Activated CD4-positive, alpha-beta T cell treated with anti-CD3 and anti-CD28 coated beads for 36 hours (primary cell): ENCODE results near the gene KCNG2. TPM values are rescaled to one million over a fixed set of nuclear protein-coding genes. Genes with fewer than 3 reads are reported as not detected.
"Not testable (repeated sequence)": the region's sequence is repeated elsewhere in the genome, so short reads cannot be mapped to it uniquely, and the experiment has no call there.

Experiments used
- ATAC-seq: fragments of 200-7000 bp; cut with Tn5 transposase; one replicate; pipeline ENCODE4 v1.10.0; 2021; ENCODE audit warnings: mild to moderate bottlenecking, moderate library complexity
- CTCF ChIA-PET: fragments of 350-600 bp; sonication (Branson Sonifier 250); formaldehyde crosslinking; loops from one replicate; lab custom pipeline; 2021; ENCODE audit warnings: antibody characterized with exemption; lab: Charles Lee
- POLR2A ChIA-PET: fragments of 350-600 bp; sonication (Branson Sonifier 250); formaldehyde crosslinking; loops from one replicate; lab custom pipeline; 2021; ENCODE audit warnings: antibody characterized with exemption, inconsistent platforms; lab: Charles Lee
- DNase-seq: peaks from one replicate; pipeline ENCODE4 v3.0.0-alpha.2; 2020
- H3K27ac Mint-ChIP-seq: one replicate; pipeline ENCODE4 v1.8.0; 2021; ENCODE audit warnings: mixed read lengths
- H3K27me3 Mint-ChIP-seq: one replicate; pipeline ENCODE4 v1.8.0; 2021; ENCODE audit warnings: mixed read lengths
- H3K36me3 Mint-ChIP-seq: one replicate; pipeline ENCODE4 v1.8.0; 2021; ENCODE audit warnings: low read depth, mixed read lengths
- H3K4me1 Mint-ChIP-seq: one replicate; pipeline ENCODE4 v1.8.0; 2021; ENCODE audit warnings: mixed read lengths
- H3K4me3 Mint-ChIP-seq: one replicate; pipeline ENCODE4 v1.8.0; 2021; ENCODE audit warnings: mild to moderate bottlenecking, moderate library complexity, mixed read lengths
- H3K9me3 Mint-ChIP-seq: one replicate; pipeline ENCODE4 v1.8.0; 2021; ENCODE audit warnings: low read depth, mixed read lengths
- intact Hi-C, 2 experiments: fragments of 100-400 bp; cut with DNase I in 1 of 2; cut with micrococcal nuclease in 1 of 2; formaldehyde crosslinking; loops; one replicate each; pipeline versions ENCODE4 v1.14.2 to v1.15.1; 2022 to 2024; cut with DNase I, micrococcal nuclease
- total RNA-seq, 2 experiments: library from RNA; stranded (reverse); gene quantifications; one replicate each; pipeline ENCODE4 v1.2.3, GENCODE V29; 2021

KCNG2 gene
- total RNA-seq, 2 experiments from 2014 or later = not detected

DNA sequence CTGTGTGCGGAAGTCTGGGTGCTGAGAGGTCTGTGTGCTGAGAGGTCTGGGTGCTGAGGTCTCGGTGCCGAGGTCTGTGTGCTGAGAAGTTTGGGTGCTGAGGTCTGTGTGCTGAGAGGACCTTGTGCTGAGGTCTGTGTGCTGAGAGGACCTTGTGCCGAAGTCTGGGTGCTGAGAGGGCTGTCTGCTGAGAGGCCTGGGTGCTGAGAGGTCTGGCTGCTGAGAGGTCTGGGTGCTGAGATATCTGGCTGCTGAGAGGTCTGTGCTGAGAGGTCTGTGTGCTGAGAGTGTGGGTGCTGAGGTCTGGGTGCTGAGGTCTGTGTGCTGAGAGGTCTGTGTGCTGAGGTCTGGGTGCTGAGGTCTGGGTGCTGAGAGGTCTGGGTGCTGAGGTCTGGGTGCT is 67.2 kb downstream of the KCNG2 start:
- intact Hi-C loops, DNase-seq, POLR2A ChIA-PET, H3K9me3 Mint-ChIP-seq, H3K36me3 Mint-ChIP-seq, H3K4me3 Mint-ChIP-seq, CTCF ChIA-PET, H3K27me3 Mint-ChIP-seq, H3K27ac Mint-ChIP-seq, H3K4me1 Mint-ChIP-seq, ATAC-seq: not testable (repeated sequence)

DNA sequence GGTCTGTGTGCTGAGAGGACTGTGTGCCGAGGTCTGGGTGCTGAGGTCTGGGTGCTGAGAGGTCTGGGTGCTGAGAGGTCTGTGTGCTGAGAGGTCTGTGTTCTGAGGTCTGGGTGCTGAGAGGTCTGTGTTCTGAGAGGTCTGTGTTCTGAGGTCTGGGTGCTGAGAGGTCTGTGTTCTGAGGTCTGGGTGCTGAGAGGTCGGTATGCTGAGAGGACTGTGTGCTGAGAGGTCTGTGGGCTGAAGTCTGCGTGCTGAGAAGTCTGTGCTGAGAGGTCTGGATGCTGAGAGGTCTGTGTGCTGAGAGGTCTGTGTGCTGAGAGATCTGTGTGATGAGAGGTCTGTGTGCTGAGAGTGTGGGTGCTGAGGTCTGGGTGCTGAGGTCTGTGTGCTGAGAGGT is 68.2 kb downstream of the KCNG2 start:
- H3K4me3 Mint-ChIP-seq, H3K36me3 Mint-ChIP-seq, ATAC-seq, H3K9me3 Mint-ChIP-seq, CTCF ChIA-PET, H3K27ac Mint-ChIP-seq, H3K27me3 Mint-ChIP-seq, POLR2A ChIA-PET, intact Hi-C loops, H3K4me1 Mint-ChIP-seq: not testable (repeated sequence)
- DNase-seq = peak; percentile 1

DNA sequence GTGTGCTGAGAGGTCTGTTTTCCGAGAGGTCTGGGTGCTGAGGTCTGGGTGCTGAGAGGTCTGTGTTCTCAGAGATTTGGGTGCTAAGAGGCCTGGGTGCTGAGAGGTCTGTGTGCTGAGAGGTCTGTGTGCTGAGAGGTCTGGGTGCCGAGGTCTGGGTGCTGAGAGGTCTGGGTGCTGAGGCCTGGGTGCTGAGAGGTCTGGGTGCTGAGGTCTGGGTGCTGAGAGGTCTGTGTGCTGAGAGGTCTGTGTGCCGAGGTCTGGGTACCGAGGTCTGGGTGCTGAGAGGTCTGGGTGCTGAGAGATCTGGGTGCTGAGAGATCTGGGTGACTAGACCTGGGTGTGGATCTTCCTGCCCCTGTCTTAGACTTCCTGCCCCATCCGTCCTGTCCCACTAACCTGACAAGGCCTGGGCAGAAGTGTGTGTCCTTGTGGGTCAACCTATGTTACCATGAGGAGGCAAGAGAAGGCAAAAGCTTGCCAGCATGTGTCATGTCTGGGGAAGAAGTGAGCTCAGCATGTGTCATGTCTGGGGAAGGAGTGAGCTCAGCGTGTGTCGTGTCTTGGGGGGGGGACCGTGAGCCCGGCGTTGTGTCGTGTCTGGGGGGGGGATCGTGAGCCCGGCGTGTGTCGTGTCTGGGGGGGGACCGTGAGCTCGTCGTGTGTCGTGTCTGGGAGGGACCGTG is 69.3 kb downstream of the KCNG2 start:
- Mint-ChIP-seq H3K4me1 (no peaks in the 10 kb centered on the region), H3K27ac (no peak overlapping the region), H3K4me3 (no peak overlapping the region), H3K27me3 (peaks cover 2% of the 10 kb centered on the region), H3K36me3 (no peaks in the 10 kb centered on the region), H3K9me3 (peaks cover 2% of the 10 kb centered on the region)
- POLR2A ChIA-PET = no interaction called here
- CTCF ChIA-PET = interaction anchor here (0.7 kb wide), 1 partner anchor 98 kb away, joined by 3 read pairs; the partner anchor contains the start of gene HSBP1L1
- ATAC-seq (no peak), DNase-seq (peak; percentile 11)
- intact Hi-C loops = no loop called here

DNA sequence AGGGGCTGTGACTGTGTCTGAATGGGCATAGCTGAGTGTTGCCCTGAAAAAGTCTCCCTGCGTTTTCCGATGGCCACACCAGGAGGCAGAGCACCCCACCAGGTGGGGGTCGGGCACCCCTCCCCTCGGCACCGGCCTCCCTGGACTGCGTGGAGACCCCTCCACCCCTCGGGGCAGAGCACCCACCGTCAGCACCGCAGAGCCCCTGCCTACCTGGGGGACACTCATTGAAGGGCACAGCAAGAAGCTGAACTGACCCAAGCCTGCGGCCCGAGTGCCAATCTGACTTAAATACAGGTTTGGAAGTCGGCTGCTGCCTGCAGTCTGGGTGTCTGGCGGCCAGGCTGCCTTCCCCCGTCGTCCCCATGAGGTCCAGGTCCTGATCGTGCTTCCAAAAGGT is 69.9 kb downstream of the KCNG2 start:
- Mint-ChIP-seq H3K4me1 (no peaks in the 10 kb centered on the region), H3K36me3 (no peaks in the 10 kb centered on the region), H3K27ac (no peak overlapping the region), H3K4me3 (no peak overlapping the region), H3K27me3 (no peaks in the 10 kb centered on the region), H3K9me3 (peaks cover under 1% of the 10 kb centered on the region)
- POLR2A ChIA-PET = no interaction called here
- peak; percentile 2 for DNase-seq
- ATAC-seq = no peak
- CTCF ChIA-PET = interaction anchor here (0.7 kb wide), 1 partner anchor 97 kb away, joined by 3 read pairs; the partner anchor contains the start of gene HSBP1L1
- intact Hi-C loops = no loop called here

DNA sequence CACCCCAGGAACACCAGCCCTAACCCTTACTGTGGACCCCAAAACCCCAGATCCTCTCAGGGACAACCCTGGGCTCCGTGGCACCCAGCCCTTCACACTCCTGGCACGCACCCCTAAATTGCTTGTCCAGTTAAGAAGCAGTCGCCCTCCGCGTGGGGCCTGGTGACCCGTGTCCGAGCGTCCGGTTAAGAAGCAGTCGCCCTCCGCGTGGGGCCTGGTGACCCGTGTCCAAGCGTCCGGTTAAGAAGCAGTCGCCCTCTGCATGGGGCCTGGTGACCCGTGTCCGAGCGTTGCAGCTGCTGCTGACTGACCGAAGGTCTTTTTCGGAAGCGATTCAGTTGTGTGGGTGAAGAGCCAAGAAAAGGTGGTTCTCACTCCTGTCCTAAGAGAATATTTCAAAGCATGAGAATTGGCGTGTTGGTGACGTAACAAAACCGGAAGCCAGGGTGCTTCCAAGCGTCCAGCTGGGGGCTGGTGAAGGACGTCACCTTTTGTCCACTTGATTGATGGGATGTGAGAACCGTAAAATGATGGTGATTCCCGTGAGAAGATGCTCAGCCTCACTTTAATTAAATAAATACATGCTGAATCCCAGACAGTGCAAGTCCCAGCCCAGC is 70.5 kb downstream of the KCNG2 start:
- DNase-seq (no peak), ATAC-seq (no peak)
- ChIA-PET POLR2A (no interaction called here), CTCF (no interaction called here)
- intact Hi-C loops = no loop called here
- no peaks in the 10 kb centered on the region for H3K27me3 Mint-ChIP-seq
- H3K4me3 Mint-ChIP-seq = no peak overlapping the region
- H3K9me3 Mint-ChIP-seq = no peaks in the 10 kb centered on the region
- H3K36me3 Mint-ChIP-seq = no peaks in the 10 kb centered on the region
- H3K27ac Mint-ChIP-seq = no peak overlapping the region
- H3K4me1 Mint-ChIP-seq = no peaks in the 10 kb centered on the region

DNA sequence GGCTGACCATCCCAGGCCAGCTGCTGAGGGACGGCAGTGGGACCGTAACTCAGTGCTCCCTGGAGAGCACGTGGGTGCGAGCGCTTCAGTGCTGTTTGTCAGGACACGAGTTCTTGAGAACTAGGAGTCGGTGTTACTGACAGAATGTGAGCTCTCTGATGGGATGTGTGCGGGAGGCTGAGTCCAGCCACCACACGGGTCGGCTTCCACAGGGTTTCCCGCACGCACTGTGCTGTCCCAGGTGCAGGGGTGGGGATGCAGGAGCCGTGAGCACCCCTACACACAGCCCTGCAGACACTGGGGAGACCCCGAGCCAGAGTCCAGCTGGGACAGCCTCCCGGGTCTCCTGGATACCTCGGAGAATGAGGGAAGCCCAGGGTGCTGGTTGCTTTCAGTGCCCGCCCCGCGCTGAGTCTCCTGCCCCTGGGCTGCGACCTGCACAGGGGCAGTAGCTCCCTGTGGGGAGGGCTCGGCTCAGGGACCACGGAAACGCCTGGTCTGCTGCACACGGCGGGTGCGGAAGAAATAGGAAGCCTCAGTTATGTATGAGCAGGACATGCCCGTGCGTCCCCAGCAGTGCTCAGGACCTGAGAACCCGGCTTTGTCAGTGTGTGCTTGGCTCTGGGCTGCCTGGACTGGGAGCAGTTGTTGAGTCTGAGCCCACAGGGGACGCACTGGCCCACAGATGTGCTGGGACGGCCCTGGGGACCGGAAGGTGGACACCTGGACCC is 71.2 kb downstream of the KCNG2 start:
- H3K27ac Mint-ChIP-seq = no peak overlapping the region
- CTCF ChIA-PET = no interaction called here
- no peaks in the 10 kb centered on the region for H3K9me3 Mint-ChIP-seq
- H3K36me3 Mint-ChIP-seq = no peaks in the 10 kb centered on the region
- intact Hi-C loops = no loop called here
- DNase-seq (peak; percentile 2), ATAC-seq (no peak)
- H3K4me3 Mint-ChIP-seq = no peak overlapping the region
- POLR2A ChIA-PET = no interaction called here
- no peaks in the 10 kb centered on the region for H3K4me1 Mint-ChIP-seq
- H3K27me3 Mint-ChIP-seq = no peaks in the 10 kb centered on the region

DNA sequence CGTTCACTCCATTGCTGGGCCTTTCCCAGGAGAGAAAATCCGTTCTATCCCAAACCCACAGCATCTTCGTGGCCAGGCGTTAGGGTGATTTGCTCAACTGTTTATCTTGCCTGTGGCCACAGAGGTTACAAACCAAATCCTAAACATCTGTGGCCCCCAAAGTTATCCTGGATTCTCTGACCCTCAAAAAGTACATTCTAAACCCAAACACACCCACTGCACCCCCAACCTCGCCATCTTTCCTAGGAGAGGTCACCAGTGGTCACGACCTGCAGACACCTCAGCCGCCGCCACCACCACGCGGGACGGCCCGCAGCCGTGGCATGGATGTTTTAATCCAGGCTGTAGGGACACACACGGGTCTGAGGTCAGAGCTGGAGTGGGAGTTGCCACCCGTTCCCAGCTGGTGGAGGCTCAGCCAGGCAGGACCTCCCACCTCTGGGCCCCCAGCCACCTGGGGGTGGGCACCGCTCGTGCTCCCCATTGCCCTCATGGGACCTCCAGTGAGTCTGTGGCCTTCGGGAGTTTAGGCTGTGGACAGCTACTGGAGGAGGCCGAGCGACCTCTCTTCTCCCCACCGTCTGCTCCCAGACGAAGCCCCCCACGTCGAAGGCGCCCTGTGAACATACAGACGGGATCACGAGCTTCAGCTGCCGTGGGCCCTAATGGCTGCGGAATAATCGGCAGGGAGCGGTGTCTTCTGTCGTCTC is 72.0 kb downstream of the KCNG2 start:
- no peaks in the 10 kb centered on the region for H3K9me3 Mint-ChIP-seq
- H3K27ac Mint-ChIP-seq = no peak overlapping the region
- no peak for DNase-seq
- no peaks in the 10 kb centered on the region for H3K36me3 Mint-ChIP-seq
- no peak for ATAC-seq
- intact Hi-C loops = no loop called here
- ChIA-PET POLR2A (no interaction called here), CTCF (no interaction called here)
- no peaks in the 10 kb centered on the region for H3K27me3 Mint-ChIP-seq
- H3K4me1 Mint-ChIP-seq = no peaks in the 10 kb centered on the region
- no peak overlapping the region for H3K4me3 Mint-ChIP-seq

DNA sequence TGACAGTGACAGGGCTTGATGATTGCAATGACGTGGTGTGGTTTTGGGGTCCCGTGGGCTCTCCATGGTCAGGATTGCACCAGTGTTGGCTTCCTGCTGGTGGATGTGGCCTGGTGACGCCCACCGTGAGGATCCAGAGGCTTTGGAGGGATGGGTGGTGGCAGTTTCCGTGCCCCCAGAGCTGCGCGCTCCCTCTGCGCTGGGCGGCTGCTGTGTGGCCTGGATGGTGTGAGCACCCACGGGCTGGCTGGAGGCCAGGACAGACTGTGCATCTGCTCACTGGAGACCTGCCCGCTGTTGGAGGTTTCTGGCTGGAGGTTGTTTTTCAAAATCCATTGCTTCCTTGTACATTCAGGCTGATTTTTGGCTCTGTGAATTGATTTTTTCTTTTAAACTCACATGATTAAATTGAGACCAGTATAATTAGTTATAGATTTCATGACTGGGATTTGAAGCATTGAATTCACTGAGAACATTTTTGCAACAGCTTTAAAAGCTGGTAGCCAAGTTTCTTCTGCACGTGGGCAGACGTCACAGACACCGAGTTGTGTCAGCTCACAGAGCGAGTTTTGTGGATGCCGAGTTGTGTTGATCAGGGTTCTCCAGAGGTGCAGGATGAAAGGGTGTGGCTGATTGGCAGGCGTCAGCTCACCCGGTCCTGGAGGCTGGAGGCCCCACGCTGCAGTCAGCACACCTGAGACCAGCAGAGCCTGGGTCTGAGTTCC is 72.7 kb downstream of the KCNG2 start:
- no peaks in the 10 kb centered on the region for H3K36me3 Mint-ChIP-seq
- no peaks in the 10 kb centered on the region for H3K27me3 Mint-ChIP-seq
- intact Hi-C loops = no loop called here
- no peaks in the 10 kb centered on the region for H3K9me3 Mint-ChIP-seq
- ChIA-PET POLR2A (no interaction called here), CTCF (interaction anchor here (0.5 kb wide), 1 partner anchor 133 kb away, joined by 3 read pairs; no protein-coding TSS in a partner anchor)
- H3K4me1 Mint-ChIP-seq = no peaks in the 10 kb centered on the region
- no peak for ATAC-seq
- no peak overlapping the region for H3K27ac Mint-ChIP-seq
- no peak for DNase-seq
- no peak overlapping the region for H3K4me3 Mint-ChIP-seq

DNA sequence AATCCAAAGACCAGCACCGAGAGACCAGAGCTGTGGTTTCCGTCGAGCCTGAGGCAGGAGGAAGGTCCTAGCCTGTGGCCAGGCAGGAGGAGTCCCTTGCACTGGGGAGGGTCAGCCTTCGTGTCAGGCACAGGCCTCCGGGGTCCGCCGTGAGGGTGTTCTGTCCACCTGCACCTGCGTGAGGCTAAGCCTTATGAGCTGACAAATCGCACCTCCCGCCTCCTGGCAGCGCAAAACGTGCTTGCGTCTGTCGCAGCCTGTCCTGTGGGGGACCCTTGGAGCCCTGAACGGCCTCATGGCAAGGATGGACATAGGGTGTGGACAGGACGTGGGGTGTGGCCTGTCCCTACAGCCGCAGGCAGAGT is 73.3 kb downstream of the KCNG2 start:
- H3K4me1 Mint-ChIP-seq = no peaks in the 10 kb centered on the region
- no peak for ATAC-seq
- CTCF ChIA-PET = interaction anchor here (0.5 kb wide), 1 partner anchor 132 kb away, joined by 3 read pairs; no protein-coding TSS in a partner anchor

DNA sequence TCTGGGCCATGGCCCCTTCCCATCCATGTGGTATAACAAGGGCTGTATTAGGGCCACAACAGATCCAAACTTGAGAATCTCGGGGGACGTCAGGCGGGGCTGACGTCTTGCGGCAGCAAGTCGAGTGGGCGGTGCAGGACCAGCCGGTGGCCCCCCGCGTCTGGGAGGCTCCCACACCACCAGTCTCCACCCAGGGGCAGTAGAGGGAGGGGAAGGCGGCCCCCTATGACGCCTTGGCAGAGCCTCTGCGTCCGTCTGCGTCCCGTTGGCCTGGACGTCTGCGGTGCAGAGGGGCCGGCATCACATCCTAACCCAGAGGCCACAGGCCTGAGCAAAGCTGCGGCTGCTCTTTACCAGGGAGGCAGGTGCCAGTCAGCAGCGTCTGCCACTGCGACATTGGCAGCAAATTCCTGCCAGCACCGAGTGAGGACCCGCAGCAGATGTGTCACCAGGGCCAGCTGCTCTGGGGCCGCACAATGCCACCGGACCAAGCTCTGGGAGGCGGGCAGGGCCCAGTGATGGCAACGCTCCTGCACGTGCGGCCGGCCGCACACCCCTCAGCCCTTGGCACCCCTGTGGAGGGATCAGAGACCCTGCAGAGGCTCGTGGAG is 73.8 kb downstream of the KCNG2 start:
- no peaks in the 10 kb centered on the region for H3K9me3 Mint-ChIP-seq

More for the DNA sequence above, 73.3 kb downstream of the KCNG2 start:
- POLR2A ChIA-PET = no interaction called here
- Mint-ChIP-seq H3K27me3 (no peaks in the 10 kb centered on the region), H3K36me3 (no peaks in the 10 kb centered on the region), H3K27ac (no peak overlapping the region), H3K4me3 (no peak overlapping the region), H3K9me3 (no peaks in the 10 kb centered on the region)
- intact Hi-C loops = no loop called here
- no peak for DNase-seq

More for the DNA sequence above, 73.8 kb downstream of the KCNG2 start:
- no peaks in the 10 kb centered on the region for H3K36me3 Mint-ChIP-seq
- no peak overlapping the region for H3K27ac Mint-ChIP-seq
- DNase-seq (peak; percentile 2), ATAC-seq (no peak)
- no peaks in the 10 kb centered on the region for H3K4me1 Mint-ChIP-seq
- H3K4me3 Mint-ChIP-seq = no peak overlapping the region
- ChIA-PET POLR2A (no interaction called here), CTCF (interaction anchor here (0.5 kb wide), 1 partner anchor 132 kb away, joined by 3 read pairs; no protein-coding TSS in a partner anchor)
- intact Hi-C loops = no loop called here
- no peaks in the 10 kb centered on the region for H3K27me3 Mint-ChIP-seq
